ENCODE measurements around the gene CALY.

Gene CALY

DNA sequence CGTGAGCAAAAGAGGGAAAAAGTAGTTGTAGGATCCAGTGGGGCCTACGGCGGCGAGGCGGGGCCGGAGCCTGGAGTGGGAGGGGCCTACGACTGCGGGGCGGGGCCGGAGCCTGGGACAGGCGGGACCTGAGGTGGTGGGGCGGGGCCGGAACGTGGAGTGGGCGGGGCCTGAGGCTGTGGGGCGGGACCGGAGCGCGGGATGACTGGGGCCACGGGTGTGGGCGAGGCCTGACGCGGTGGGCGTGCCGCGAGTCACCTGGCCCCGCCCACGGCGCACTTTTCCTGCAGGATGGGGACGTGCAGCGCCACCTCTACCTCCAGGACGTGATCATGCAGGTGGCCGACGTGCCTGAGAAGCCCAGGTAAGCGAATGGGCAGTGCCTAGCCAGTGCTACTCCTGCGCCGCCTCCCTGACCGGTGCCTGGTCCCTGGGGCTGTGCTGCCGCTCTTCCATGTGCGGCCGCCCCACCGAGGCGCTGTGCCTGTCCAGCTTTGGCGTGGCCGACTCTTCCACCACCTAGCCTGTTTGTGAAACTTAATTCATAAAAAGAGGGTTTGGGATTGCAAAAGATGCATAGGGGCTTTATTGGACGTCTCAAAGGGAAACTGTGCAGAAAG lies 27.5 kb downstream of the CALY start:
- peak; percentile 92 for DNase-seq

DNA sequence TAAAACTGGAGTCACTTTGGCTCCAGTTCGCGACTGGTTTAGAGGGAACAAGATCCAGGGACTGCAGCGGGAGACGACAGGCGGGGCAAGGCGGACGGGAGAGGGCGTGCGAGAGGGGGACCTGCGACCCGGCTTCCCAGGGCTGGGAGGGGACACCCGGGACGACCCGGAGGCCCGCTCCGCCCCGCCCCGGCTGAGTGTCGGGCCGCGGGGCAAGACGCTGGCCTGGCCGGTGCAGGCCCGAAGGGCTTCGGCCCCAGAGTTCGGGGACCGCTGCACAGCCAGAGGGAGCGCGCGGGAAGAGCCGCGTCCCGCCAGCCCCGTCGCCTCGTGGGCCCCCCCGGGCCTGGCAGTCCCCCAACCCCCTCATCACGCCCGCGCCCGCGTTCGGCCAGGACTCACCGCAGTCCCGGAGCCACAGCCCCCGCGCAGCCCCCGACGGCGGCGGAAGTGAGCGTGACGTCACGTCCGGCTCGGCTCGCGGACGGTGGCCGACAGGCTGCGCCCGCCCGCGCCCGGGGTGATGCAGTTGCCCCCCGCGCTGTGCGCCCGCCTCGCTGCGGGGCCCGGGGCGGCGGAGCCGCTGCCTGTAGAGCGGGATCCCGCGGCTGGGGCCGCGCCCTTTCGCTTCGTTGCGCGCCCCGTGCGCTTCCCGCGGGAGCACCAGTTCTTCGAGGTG lies 28.1 kb downstream of the CALY start, which contains the start of the genes TUBGCP2 and ZNF511:
TUBGCP2 (minus strand) TSS at position 452 of the 679 bp plus-strand sequence. CDS start 5,931 bp downstream, outside the sequence.
ZNF511 (plus strand) TSS at position 494 of the 679 bp plus-strand sequence; CDS start at position 524, 30 bp downstream.
- peak; percentile 89 for DNase-seq

DNA sequence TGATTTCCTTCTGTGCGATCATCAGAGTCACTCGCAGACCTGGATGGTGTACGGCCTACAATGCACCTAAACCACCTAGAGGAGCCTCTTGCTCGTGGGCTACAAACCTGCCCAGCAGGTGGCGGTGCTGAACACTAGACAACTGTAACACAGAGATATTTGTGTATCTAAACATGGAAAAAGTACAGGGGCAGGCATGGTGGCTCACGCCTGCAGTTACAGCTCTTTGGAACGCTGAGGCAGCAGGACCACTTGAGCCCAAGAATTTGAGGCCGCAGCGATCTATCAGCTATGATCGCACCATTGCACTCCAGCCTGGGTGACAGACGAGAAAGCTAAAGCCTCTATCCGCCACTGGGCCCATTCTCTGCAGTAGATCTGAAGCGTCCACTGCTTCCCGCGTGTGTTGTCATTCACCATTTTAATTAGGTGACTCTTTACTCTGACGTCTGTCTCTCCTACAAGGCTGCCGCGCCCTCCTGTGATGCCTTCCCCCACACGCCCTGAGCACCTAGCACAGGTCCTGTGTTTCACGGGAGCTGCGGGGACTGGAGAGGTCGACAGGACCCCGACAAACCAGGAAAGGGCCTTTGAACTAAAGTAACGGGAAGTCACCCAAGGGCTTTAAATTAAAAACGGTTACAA lies 28.8 kb downstream of the CALY start:
- DNase-seq: peak; percentile 62

DNA sequence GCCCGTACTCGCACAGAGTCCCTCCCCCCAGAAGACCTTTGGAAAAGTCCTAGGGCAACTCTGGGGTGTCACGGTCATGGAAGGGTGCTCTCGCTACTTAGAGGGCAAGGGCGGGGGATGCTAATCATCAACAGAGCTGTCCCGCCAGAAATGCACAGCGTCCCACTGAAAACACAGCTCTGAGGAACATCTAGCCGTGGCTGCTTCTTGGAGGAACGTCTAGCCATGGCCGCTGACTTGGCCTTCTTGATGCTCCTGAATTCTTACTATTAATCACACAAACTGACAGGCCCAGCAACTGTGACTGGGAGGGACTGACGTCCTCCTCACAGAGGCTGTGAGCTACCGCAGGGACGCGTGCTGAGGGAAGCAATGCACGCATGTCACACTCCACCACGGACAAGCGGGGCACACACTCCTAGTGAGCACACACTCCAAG lies 29.7 kb downstream of the CALY start:
- no peak for DNase-seq

DNA sequence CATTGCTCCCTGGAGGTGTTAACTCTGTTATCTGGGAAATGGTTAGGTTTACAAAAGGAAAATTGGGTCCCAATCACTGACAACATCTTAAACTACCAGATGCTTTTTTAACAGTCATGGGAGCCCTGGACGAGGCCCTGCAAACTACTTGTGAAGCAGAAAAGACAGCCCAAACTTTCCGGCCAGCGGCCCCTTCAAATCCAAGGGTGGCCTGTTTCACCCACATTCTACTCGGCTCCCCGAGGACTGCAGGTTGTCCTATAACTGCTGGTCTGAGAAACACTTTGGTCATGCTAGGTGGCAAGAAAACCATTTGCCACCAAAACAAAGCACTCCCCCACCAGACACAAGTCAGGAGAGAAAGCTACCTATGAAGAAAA lies 30.6 kb downstream of the CALY start:
- DNase-seq: no peak

DNA sequence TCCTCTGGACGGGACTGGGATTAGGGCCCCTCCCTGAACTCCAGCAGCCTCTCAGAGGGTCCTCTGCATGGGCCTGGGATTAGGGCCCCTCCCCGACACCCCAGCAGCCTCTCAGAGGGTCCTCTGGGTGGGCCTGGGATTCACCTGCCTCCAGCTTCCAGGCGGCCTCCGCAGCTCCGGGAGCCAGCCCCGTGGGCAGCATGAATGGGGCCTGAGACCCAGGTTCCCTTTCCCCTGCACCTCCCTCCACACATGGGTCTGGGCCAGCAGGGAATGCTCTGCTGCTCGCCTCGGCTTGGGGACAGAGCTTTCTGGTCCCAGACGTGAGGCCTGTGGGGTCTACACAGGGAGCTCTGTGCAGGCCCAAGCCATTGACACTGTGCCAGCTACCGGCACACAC lies 33.5 kb downstream of the CALY start:
- DNase-seq: no peak

DNA sequence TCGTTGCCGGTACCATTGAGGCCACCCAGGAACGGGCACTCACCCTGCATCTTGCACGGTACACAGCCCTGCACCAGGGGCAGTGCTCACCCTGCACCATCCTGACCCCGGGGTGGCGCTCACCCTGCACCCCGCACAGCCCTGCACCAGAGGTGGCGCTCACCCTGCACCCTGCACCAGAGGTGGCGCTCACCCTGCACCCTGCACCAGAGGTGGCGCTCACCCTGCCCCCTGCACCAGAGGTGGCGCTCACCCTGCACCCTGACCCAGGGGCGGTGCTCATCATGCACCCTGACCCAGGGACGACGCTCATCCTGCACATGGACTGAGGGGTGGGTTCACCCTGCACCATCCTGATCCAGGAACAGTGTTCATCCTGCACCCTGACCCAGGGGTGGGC lies 34.5 kb downstream of the CALY start:
- no peak for DNase-seq

DNA sequence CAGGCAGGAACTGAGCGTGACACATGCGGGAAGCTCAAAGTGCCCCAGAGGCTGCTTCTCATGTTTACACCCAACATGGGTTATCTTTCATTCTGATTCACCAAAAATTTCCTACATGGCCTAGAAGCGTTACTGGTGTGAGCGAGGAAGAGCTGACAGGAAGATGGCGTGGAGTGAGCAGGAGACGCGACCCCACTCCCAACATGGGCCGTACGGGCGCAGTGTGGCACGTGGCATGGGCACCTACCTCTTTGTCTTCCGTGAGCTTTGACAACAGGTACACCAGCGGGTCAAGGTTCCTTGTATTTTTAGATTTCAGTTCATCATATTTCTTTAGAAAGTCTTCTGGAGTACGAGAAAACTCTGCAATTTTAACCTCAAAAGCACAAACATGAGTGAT lies 37.0 kb downstream of the CALY start:
- DNase-seq: no peak

DNA sequence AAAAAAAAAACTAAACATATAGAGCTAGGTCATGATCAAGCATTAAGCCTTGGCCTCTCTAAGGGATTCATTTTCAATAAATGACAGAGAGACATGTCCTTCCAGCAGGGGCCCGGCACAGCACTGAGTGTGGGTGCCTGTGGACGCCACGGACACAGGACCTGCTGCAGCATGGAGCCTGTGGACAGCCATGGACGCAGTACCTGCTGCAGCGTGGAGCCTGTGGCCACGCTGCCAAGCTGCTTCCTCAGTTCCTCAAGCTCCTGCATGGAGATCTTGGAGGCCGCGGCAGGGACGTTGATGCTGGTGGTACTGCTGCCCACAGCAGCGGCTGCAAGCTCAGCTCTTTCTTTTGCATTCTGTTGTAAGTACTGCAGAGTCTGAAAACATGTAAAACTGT lies 37.5 kb downstream of the CALY start:
- no peak for DNase-seq

DNA sequence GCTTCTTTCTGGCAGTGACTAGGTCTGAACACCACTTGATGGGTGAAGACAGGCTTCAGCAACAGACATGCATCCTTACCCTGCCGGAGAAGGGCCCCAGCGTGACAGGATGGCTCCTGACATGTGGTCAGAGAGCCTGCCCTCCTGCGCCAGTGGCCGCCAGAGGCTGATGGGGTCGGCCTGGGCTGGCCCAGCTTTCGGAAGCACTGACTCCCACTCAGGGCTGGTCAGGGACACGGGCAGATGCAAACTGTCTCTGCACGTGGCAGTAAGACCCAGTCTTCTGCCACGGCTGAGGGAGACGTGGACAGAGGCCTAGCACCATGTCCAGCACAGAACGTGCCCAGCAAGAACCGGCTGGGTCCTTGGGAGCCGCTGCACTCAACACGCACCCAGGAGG lies 38.2 kb downstream of the CALY start:
- DNase-seq: no peak

DNA sequence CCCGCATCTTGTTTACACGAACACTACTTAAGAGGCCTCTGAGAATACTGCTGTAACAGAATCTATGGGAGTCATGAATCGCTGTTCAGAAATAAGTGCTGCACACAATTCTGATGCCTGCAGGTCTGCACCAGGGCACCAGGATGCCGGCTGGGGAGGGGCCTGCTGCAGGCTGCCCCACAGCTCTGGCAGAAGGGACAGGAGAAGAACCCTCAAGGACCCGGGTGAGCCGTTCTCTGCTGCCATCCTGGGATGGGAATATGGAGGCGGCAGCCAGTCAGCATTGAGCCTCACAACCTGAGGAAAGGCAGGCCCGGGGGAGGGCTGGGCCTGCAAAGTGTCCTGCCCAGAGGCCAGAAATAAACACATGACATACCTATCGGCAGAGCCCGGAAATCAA lies 39.2 kb downstream of the CALY start:
- no peak for DNase-seq

DNA sequence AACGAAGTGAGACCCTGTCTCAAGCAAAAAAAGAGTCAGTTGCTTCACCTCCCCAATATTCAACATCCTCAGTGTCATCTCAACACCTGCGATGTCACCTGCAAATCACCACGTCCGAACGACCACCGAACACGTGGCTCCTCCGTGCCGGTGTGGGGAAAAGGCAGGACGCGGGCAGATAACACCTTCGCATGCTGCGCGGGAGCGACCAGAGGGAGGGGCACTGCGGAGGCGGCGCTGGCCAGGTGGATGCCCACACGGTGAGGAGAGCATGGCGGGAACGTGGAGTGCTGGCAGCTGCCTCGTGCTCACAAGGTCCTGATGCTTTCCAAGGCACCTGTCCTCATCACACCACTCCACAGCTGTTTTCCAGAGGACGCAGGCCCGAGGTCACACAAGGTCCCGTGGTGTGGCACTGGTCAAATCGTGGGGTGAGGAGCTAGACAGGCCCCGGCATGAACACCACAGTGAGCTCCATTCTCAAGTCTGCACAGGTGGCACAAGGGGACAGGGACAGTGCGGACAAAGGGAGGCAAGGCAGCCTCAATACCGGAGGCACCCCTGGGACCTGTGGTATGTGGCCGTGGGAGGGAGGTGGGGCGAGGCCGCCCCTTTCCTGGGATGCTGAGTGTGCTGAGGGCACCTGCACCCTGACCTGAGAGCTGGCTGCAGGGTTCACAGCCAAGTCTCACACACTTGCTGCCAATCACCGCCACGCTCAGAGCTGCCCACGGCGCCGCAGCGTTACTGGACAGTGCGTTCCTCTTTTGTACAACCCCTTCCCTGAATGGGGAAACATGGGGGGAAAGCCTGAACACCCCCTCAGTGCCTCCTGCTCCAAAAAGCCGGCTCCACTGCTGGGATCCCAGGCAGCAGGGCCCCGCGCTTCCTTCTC lies 41.0 kb downstream of the CALY start:
- peak; percentile 20 for DNase-seq

DNA sequence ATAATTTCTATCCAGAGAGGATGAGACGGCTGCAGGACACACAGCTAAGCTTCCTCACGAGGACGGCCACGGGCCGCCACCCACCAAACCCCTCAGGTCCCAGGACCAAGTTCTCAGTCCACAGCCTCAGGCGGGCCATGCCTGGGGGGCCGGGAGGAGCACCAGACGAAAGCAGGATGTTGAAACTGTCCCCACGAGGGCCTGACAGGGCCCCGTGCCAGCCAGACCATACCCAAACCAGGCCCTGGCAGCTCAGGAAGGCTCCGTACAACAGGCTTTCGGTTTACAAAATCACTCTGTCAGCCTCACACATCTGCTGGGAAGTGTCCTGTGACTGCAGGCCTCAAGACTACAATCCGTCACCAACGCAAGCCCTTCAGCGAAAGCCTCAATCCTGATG lies 42.5 kb downstream of the CALY start:
- DNase-seq: peak; percentile 91

DNA sequence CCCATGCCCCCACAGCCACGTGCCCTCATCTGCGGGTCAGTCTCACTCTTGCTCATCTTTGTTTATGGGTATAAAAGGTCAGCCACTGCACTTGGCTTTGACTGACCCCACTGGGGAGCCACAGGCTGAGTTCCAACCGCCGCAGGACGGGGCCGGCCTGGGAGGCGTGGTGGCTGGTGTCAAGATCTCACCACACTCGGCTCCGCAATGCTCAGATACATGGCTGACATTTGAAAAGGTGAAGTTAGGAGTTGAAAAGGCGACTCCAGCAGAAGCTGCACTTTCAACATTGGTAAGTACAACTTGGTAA lies 42.9 kb downstream of the CALY start:
- DNase-seq: no peak

DNA sequence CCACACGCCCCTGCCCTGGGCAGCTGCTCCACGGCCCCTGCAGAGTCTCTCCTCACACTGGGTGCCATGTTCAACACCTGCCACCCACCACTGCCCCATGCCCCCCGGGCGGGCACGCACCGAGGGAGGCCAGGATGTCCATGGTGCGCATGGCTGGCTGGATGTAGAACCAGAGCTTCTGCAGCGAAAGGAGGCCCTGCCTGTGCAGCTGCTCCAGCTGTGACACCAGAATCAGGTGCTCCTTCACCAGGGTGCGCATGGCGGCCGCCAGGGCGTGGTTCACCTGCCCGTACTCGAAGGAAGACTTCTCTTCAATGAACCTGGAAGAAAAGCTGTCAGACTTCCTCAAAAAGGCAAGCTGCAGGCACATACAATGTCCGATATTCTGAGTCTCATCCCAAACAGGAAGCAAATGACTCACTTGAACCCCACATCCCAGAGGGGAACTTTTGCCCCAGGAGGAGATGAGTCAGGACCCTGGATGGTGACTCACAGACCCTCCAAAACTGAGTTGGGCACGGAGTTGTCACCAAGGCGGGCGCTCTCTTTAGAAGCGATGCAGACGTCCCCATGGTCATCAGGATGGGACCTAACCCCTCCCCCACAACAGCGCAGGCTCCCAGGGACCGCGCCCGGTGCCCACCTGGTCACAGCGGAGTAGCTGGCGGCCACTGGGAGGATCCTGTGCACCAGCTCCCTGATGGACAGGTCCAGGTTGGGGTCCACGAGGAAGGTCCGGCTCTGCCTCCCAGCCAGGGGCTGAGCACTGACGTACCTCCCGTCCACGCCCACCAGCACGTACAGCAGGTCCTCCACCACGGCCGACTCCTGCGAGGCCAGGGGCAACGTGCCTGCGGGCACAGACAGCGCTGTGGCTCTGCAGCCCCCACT lies 43.5 kb downstream of the CALY start:
- DNase-seq: peak; percentile 93

DNA sequence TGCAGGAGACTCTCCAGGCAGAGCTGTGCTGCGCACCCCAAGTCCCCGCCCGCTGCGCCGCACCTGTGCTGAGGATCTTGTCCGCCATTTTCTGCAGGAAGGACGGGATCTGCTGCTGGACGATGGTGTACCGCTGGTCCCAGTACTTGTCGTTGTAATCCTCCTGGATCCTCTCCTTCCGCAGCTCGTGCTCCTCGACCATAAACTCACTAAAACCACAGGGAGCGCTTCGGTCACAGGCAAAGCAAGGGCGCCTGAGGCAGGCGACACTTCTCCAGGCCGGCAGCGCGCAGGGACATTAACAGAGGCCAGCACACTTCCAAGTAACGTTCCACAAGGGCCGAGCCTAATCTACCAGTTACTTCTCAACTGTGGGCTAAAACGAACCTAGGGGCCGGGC lies 46.9 kb downstream of the CALY start:
- no peak for DNase-seq

DNA sequence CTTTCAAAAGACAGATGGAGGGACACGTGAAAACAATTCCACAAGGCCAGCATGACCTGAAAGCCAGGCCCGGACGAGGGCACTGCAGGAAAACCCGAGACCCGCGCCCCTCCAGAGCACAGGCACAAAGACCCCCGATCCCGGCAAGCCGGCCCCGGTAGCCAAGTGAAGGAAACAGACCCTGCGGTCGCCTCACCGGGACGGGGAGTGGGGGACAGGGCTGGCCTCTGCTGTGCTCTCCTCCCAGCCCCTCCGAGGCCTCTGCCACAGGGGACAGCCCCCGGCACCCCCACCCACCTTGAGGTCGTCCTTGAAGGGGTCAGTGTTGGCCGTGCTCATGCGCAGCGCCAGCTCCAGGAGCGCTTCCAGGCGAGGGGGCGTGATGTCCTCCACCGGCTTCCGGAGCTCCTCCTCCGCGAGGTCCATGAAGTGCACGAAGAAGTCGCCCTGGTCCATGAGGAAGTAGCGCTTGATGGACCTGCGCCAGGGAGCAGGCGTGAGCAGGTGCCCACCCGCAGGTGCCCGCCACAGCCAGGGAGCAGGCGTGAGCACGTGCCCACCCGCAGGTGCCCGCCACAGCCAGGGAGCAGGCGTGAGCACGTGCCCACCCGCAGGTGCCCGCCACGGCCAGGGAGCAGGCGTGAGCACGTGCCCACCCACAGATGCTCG lies 48.7 kb downstream of the CALY start:
- DNase-seq: no peak

DNA sequence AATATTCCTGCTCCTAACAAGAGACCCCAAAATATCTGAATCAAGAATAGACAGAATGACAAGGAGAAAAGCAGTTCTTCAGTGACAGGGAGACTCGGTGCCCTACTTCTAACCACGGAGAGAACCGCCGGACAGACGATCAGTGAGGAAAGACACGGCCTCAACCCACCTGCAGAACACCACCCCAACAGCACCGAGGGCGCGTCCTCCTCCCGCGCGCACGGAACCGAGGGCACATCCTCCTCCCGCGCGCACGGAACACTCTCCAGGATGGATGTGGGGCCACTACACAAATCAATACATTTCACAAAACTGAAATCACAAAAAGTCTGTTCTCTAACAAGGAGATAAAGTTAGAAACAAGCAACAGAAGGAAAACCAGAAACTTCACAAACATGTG lies 50.3 kb downstream of the CALY start:
- DNase-seq: no peak

DNA sequence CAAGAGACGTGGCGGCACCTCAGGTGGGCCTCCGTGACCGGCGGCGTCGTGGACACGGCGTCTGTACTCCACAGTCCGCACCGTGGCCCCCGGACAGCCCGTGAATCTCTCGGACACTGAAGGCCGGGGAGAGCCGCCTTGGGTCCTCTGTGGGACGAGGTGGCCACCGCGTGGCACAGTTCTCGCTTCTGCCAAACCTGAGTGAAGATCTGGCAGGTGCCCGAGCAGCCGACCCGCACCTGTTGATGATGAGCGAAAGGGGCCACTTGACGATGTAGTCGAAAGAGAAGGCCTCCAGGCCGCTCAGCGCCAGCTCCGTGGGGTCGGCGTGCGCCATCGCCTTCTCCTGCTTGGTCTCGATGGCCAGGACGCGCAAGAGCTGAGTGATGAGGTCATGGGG lies 51.5 kb downstream of the CALY start:
- no peak for DNase-seq

DNA sequence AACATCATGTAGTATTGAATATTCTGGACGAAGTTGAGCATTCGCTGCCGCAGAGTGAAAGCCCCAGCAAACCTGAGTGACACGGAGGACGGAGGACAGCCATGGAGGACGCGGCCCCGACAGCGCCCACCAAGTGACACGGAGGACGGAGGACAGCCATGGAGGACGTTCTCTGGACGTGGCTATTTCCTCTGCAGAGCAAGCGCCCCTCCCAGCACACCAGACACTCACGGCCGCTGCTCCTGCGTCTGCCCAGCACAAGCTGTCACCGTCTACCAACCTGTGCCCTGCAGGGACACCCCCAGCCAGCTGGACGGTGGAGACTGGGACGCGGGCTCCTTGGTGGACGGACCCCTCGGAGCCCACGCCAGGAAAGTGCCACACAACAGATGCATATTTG lies 52.8 kb downstream of the CALY start:
- no peak for DNase-seq

DNA sequence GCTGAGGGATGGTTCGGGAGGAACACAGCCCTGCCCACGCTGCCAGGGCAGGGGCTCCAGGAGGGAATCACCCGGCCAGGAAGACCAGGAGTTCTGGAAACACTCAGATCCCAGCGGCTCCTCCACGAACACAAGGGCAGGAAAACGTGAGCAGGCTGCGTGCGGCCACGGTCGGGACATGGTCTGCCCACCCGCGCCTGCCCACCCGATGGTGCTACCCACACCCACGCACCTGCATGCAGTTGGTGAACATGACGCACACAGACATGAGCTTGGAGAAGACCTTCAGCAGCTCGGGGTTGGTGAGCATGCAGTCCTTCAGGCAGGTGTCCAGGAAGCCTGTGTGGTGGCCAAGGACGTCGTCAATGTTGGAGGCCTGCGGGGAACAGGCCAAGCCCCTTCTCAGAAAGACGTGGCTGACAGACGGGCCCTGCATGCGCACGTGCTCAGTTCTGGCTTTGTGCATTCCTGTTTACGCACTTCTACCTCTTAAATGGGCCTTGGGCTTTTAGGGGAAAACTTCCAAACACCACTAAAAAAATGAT lies 53.8 kb downstream of the CALY start:
- no peak for DNase-seq

Data from inflammatory macrophage treated with lipopolysaccharide for 4 hours (primary cell).